CD14-positive monocyte (primary cell): ENCODE measurements around the gene FXR2. TPM values are rescaled to one million over a fixed set of nuclear protein-coding genes. Genes with fewer than 3 reads are reported as not detected.

Experiments
- DNase-seq, 3 donors: peaks; one replicate each; pipeline ENCODE4 v3.0.0-alpha.2; 2011 to 2022
- H2AFZ ChIP-seq: 2 replicates; pipeline ENCODE4 v1.6.0; 2012; ENCODE audit warnings: mild to moderate bottlenecking, low read depth, low read length, inconsistent platforms; ENCODE audit not compliant: insufficient read depth, poor library complexity, severe bottlenecking
- H3K27ac ChIP-seq, 2 donors: 1 replicate in 1 of 2; 2 replicates in 1 of 2; pipeline ENCODE4 v1.5.1; 2012 to 2013; ENCODE audit warnings: low read length in 2 of 2, control low read depth in 1 of 2, inconsistent platforms in 1 of 2, low read depth in 1 of 2, mild to moderate bottlenecking in 1 of 2
- H3K27me3 ChIP-seq, 2 donors: one replicate each; pipeline versions ENCODE4 v1.6.0 to v1.6.1; 2011 to 2013; ENCODE audit warnings: low read length in 2 of 2; ENCODE audit not compliant: control insufficient read depth in 2 of 2, insufficient read depth in 2 of 2
- H3K36me3 ChIP-seq, 2 donors: replicated peaks in 1 of 2; 1 replicate in 1 of 2; 2 replicates in 1 of 2; pipeline versions ENCODE4 v1.5.1 to v1.6.1; 2012 to 2013; ENCODE audit warnings: low read length in 2 of 2, control low read depth in 1 of 2, inconsistent platforms in 1 of 2, mild to moderate bottlenecking in 1 of 2; ENCODE audit not compliant: insufficient read depth in 2 of 2, control insufficient read depth in 1 of 2
- H3K4me1 ChIP-seq, 2 donors: 1 replicate in 1 of 2; 2 replicates in 1 of 2; pipeline versions ENCODE4 v1.5.1 to v1.6.1; 2012 to 2013; ENCODE audit warnings: low read length in 2 of 2, control low read depth in 1 of 2, inconsistent platforms in 1 of 2, mild to moderate bottlenecking in 1 of 2, moderate library complexity in 1 of 2; ENCODE audit not compliant: insufficient read depth in 2 of 2, control insufficient read depth in 1 of 2
- H3K4me2 ChIP-seq: replicated peaks from 2 replicates; pipeline ENCODE3; 2012; ENCODE audit warnings: low read length, moderate library complexity, mild to moderate bottlenecking; ENCODE audit not compliant: poor library complexity, severe bottlenecking; ENCODE audit errors: extremely low read depth
- H3K4me3 ChIP-seq, 3 experiments: fragments of 200-600 bp in 1 of 3; sonication (generic) in 1 of 3; replicated peaks in 1 of 3; 1 replicate in 2 of 3; 2 replicates in 1 of 3; pipeline ENCODE4 v1.5.1; 2011 to 2013; ENCODE audit warnings: low read length in 3 of 3, mild to moderate bottlenecking in 3 of 3, control low read depth in 2 of 3, low read depth in 2 of 3, inconsistent platforms in 1 of 3, moderate library complexity in 1 of 3
- H3K79me2 ChIP-seq: 2 replicates; pipeline ENCODE4 v1.6.0; 2012; ENCODE audit warnings: mild to moderate bottlenecking, control low read depth, inconsistent platforms, low read length, moderate library complexity; ENCODE audit not compliant: insufficient read depth
- H3K9ac ChIP-seq: 2 replicates; pipeline ENCODE4 v1.6.0; 2017; ENCODE audit warnings: low read length, mild to moderate bottlenecking; ENCODE audit not compliant: insufficient read depth, poor library complexity, severe bottlenecking
- H3K9me3 ChIP-seq, 2 donors: replicated peaks in 1 of 2; 1 replicate in 1 of 2; 2 replicates in 1 of 2; pipeline versions ENCODE4 v1.5.1 to v1.6.1; 2012 to 2013; ENCODE audit warnings: low read length in 2 of 2, control low read depth in 1 of 2; ENCODE audit not compliant: control insufficient read depth in 1 of 2, insufficient read depth in 1 of 2
- H4K20me1 ChIP-seq: 2 replicates; pipeline ENCODE4 v1.6.0; 2012; ENCODE audit warnings: mild to moderate bottlenecking, low read length, control low read depth, moderate library complexity; ENCODE audit not compliant: insufficient read depth
- H3K27ac Mint-ChIP-seq, 7 donors: one replicate each; pipeline ENCODE4 v1.8.0; 2020; ENCODE audit warnings: mild to moderate bottlenecking in 7 of 7, mixed read lengths in 7 of 7, moderate library complexity in 6 of 7, inconsistent platforms in 2 of 7
- H3K27me3 Mint-ChIP-seq, 3 donors: one replicate each; pipeline ENCODE4 v1.8.0; 2021 to 2022; ENCODE audit warnings: low read depth in 3 of 3, mild to moderate bottlenecking in 3 of 3, mixed read lengths in 3 of 3, moderate library complexity in 3 of 3, inconsistent platforms in 1 of 3
- H3K36me3 Mint-ChIP-seq, 2 donors: one replicate each; pipeline ENCODE4 v1.8.0; 2020; ENCODE audit warnings: mixed read lengths in 2 of 2, inconsistent platforms in 1 of 2, mild to moderate bottlenecking in 1 of 2
- H3K4me1 Mint-ChIP-seq: one replicate; pipeline ENCODE4 v1.8.0; 2020; ENCODE audit warnings: mild to moderate bottlenecking, mixed read lengths
- H3K4me3 Mint-ChIP-seq, 2 donors: one replicate each; pipeline ENCODE4 v1.8.0; 2020; ENCODE audit warnings: mild to moderate bottlenecking in 2 of 2, mixed read lengths in 2 of 2, moderate library complexity in 1 of 2
- H3K9me3 Mint-ChIP-seq, 7 donors: one replicate each; pipeline ENCODE4 v1.8.0; 2020 to 2022; ENCODE audit warnings: mixed read lengths in 7 of 7, mild to moderate bottlenecking in 6 of 7, moderate library complexity in 6 of 7, inconsistent platforms in 2 of 7
- CTCF ChIP-seq: fragments of 200-600 bp; IDR thresholded peaks from one replicate; pipeline ENCODE4 v1.8.0; 2022; ENCODE audit warnings: antibody characterized with exemption, mild to moderate bottlenecking
- WGBS: methylation state at CpG from one replicate; pipeline ENCODE4 v1.1.5; 2013; ENCODE audit warnings: missing lambda C conversion rate; ENCODE audit not compliant: insufficient coverage; 5-methylcytosine and 5-hydroxymethylcytosine counted together
- intact Hi-C, 2 donors: fragments of 100-400 bp; cut with micrococcal nuclease; formaldehyde crosslinking; loops; one replicate each; pipeline versions ENCODE4 v1.15.0 to v1.15.1; 2023
- polyA plus RNA-seq, 3 donors: library from polyadenylated mRNA; depleted of rRNA in 1 of 3; unstranded in 2 of 3; stranded (reverse) in 1 of 3; fragments of 300-500 nt in 2 of 3; fragments of >200 nt in 1 of 3; fragmentation: Illumina TruSeq in 2 of 3; gene quantifications; 1 replicate in 2 of 3; 2 replicates in 1 of 3; pipeline ENCODE4 v1.2.3, GENCODE V29; 2012 to 2021

Gene FXR2
- polyA plus RNA-seq, 3 donors, result 6.2 to 23.0 (median 9.2) TPM

- no peak for DNase-seq
Observed at GRCh38 chr17:7557147-7557764, 57.4 kb downstream of the FXR2 start.

GRCh38 chr17:7556627-7557026 lies 58.1 kb downstream of the FXR2 start:
- Histone ChIP-seq H3K4me2 (no peak overlapping the region), H3K9me3 (no peaks in the 10 kb centered on the region), H3K36me3 (peaks cover 4 to 11% of the 10 kb centered on the region in 2 donors), H3K27ac (peak overlapping the region; percentile 90 to 92), H4K20me1 (peaks cover 18% of the 10 kb centered on the region), H3K4me3 (no peak overlapping the region), H2AFZ (no peak overlapping the region), H3K27me3 (no peaks in the 10 kb centered on the region), H3K4me1 (peaks cover 82 to 88% of the 10 kb centered on the region in 2 donors), H3K9ac (no peak overlapping the region), H3K79me2 (peaks cover 47% of the 10 kb centered on the region)
- TF ChIP-seq CTCF, result no peak
- WGBS, result 95% methylated on average over 11 of the region's 12 CpGs
- Mint-ChIP-seq H3K9me3 (peaks cover 0 to 3% (median 0%) of the 10 kb centered on the region in 7 donors), H3K4me1 (peaks cover 81% of the 10 kb centered on the region), H3K27ac (peak overlapping the region in 6 of 7 donors; percentile 62 to 98 (median 79)), H3K36me3 (peaks cover 35 to 44% of the 10 kb centered on the region in 2 donors), H3K27me3 (peaks cover 0 to 8% (median 7%) of the 10 kb centered on the region in 3 donors), H3K4me3 (peak overlapping the region in 1 of 2 donors; percentile 3)
- intact Hi-C loops, result no loop called here
- no peak for DNase-seq

More at GRCh38 chr17:7557147-7557764, 57.4 kb downstream of the FXR2 start:
- Mint-ChIP-seq H3K4me1 (peaks cover 74% of the 10 kb centered on the region), H3K36me3 (peaks cover 35 to 44% of the 10 kb centered on the region in 2 donors), H3K27me3 (peaks cover 0 to 8% (median 7%) of the 10 kb centered on the region in 3 donors), H3K9me3 (peaks cover 0 to 3% (median 0%) of the 10 kb centered on the region in 7 donors), H3K4me3 (no peak overlapping the region), H3K27ac (peak overlapping the region; percentile 85 to 98 (median 95))
- intact Hi-C loops, result no loop called here
- Histone ChIP-seq H3K4me1 (peaks cover 78 to 85% of the 10 kb centered on the region in 2 donors), H3K4me3 (peak overlapping the region in 1 of 3 experiments; percentile 91), H3K27me3 (no peaks in the 10 kb centered on the region), H3K9ac (peak overlapping the region; percentile 72), H2AFZ (no peak overlapping the region), H3K27ac (peak overlapping the region; percentile 90 to 92), H3K79me2 (peaks cover 51% of the 10 kb centered on the region), H3K9me3 (no peaks in the 10 kb centered on the region), H4K20me1 (peaks cover 18% of the 10 kb centered on the region), H3K4me2 (peak overlapping the region; percentile 90), H3K36me3 (peaks cover 4 to 11% of the 10 kb centered on the region in 2 donors)
- TF ChIP-seq CTCF, result no peak
- WGBS, result 82% methylated on average over 17 of the region's 19 CpGs
